Measurements from ENCODE around the gene CCDC78.
A peak's percentile ranks its signal among the peaks of the same experiment; 100 is the strongest.

The CCDC78 gene

DNA sequence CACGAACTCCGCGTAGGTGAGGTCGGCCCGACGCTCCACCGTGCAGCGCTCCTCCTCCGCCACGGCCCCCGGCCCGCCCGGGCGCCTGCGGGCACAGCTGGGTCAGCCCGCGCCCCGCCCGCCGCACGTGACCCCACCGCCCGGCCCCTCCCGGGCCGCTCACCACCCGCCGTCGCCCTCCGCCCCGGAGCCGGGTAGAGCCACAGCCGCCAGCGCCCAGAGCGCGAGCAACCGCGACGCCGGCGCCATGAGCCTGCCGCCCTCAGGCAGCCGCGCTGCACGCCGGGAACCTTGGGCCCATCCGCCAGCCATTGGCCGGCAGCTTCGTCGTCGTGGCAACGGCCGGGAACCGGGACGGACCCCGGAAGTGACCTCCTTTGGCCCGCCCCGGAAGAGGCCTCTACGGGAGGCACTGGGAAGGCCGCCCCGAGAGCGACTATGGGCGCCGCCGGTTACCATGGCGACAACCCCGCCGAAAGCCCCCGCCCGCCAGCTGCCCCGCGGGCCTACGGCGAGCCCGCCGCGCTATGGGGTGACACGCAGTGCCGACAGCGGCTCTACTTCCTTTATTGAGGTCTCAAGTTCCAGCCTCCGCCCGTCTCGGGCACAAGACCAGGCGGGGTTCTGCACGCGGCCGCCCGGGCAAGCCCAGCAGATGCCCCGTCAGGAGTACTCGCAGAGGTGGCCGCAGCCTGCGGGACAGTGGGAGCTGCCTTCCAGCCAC is 42.0 kb downstream of the CCDC78 start, which contains the start of gene JMJD8:
TSS of gene JMJD8 (minus strand) at position 264 of the 724 bp plus-strand sequence. CDS start at position 249, 15 bp downstream.
- H3K27ac ChIP-seq (replicated peaks; ENCODE audit: low read length), result peak within 1 kb of the TSS; percentile 72
- H2AFZ ChIP-seq (ENCODE audit: low read length), result peak within 1 kb of the TSS; percentile 49
- H3K18ac ChIP-seq (ENCODE audit: low read length), result peak within 1 kb of the TSS; percentile 91
- H4K8ac ChIP-seq (ENCODE audit: low read depth, low read length), result peak within 1 kb of the TSS; percentile 92
- H2AK5ac ChIP-seq (ENCODE audit: low read depth, low read length), result peak within 1 kb of the TSS; percentile 100
- H3K4ac ChIP-seq (ENCODE audit: low read length), result peak within 1 kb of the TSS; percentile 98
- H3K4me1 ChIP-seq (ENCODE audit: control insufficient read depth in 2 of 2, insufficient read depth in 1 of 2, low read depth in 1 of 2, low read length in 2 of 2), result peaks cover 7 to 18% of the 10 kb centered on the region in 2 donors
- H3K9ac ChIP-seq (ENCODE audit: low read depth, low read length, poor library complexity), result peak within 1 kb of the TSS; percentile 100
- H3K4me2 ChIP-seq (ENCODE audit: insufficient read depth, low read length, poor library complexity, severe bottlenecking), result peak within 1 kb of the TSS; percentile 89
- peaks cover 43 to 66% of the 10 kb centered on the region in 2 donors for H3K36me3 ChIP-seq (replicated peaks in 1 of 2; ENCODE audit: control insufficient read depth in 2 of 2, insufficient read depth in 2 of 2, low read length in 2 of 2)
- peak within 1 kb of the TSS; percentile 85 for H4K91ac ChIP-seq (ENCODE audit: low read depth, low read length, poor library complexity)
- peaks cover 38% of the 10 kb centered on the region for H3K79me1 ChIP-seq (ENCODE audit: low read depth, low read length)
- peak within 1 kb of the TSS; percentile 50 to 94 for H3K4me3 ChIP-seq (ENCODE audit: low read length in 2 of 2)
- WGBS, 2 donors (ENCODE audit: extremely low coverage in 2 of 2, insufficient read length in 2 of 2, insufficient replicate concordance in 1 of 2), result no CpG with 5 or more reads among the region's 91 CpGs
- DNase-seq (ENCODE audit: low spot score), result peak; percentile 88
- H2BK5ac ChIP-seq (ENCODE audit: low read length), result peak within 1 kb of the TSS; percentile 88
- H2BK120ac ChIP-seq (ENCODE audit: low read depth, low read length), result no peak within 1 kb of the TSS
- peak within 1 kb of the TSS; percentile 71 for H3K14ac ChIP-seq (ENCODE audit: low read length)
- no peaks in the 10 kb centered on the region for H3K27me3 ChIP-seq (ENCODE audit: control insufficient read depth in 3 of 3, insufficient read depth in 3 of 3, low read depth in 1 of 3, low read length in 3 of 3)
- H3K23ac ChIP-seq (ENCODE audit: low read depth, low read length, poor library complexity), result peak within 1 kb of the TSS; percentile 99
- peaks cover 0 to 2% of the 10 kb centered on the region in 2 donors for H3K9me3 ChIP-seq (replicated peaks in 1 of 2; ENCODE audit: control insufficient read depth in 2 of 2, insufficient read depth in 1 of 2, low read depth in 1 of 2, low read length in 2 of 2)
- peak within 1 kb of the TSS; percentile 73 for H2BK12ac ChIP-seq (ENCODE audit: low read length)
- H2BK15ac ChIP-seq (ENCODE audit: low read length), result peak within 1 kb of the TSS; percentile 67

DNA sequence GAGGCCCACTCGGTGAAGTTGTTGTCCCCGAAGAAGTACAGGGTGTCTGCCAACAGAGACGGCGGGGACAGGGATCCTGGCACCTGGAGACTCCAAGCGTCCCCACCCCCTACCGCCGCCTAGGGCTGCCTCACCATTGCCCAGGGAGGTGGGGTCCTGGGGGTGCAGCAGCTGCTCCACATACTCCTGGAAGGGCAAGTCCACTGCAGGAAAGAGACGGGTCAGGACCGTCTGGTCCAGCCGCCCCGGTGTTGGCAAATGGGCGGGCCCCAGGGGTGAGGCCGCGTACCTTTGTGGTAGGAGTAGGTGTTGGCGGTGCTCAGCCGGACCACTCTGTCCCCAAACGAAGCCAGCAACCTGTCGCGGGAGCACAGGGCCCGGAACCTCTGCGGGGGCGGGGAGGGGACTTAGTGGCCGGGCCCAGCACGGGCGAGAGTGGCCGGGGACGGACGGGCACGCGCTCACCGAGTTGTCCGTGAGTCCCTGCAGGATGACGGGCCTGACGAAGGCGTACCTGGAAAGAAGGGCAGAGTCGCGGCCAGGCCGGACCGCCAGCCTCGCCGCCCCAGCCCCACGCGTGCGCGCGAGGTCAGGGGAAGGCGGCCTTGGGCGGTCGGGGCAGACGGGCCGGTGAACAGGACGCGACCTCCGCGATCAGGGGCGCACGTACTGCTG is 42.7 kb downstream of the CCDC78 start:
- Histone ChIP-seq H3K4me2 (ENCODE audit: insufficient read depth, low read length, poor library complexity, severe bottlenecking) (peak overlapping the region; percentile 89), H2BK12ac (ENCODE audit: low read length) (peak overlapping the region; percentile 73), H2AK5ac (ENCODE audit: low read depth, low read length) (peak overlapping the region; percentile 99), H3K9ac (ENCODE audit: low read depth, low read length, poor library complexity) (peak overlapping the region; percentile 100), H3K9me3 (replicated peaks in 1 of 2; ENCODE audit: control insufficient read depth in 2 of 2, insufficient read depth in 1 of 2, low read depth in 1 of 2, low read length in 2 of 2) (peaks cover 0 to 2% of the 10 kb centered on the region in 2 donors), H3K23ac (ENCODE audit: low read depth, low read length, poor library complexity) (peak overlapping the region; percentile 99), H3K36me3 (replicated peaks in 1 of 2; ENCODE audit: control insufficient read depth in 2 of 2, insufficient read depth in 2 of 2, low read length in 2 of 2) (peaks cover 43 to 66% of the 10 kb centered on the region in 2 donors), H3K4ac (ENCODE audit: low read length) (peak overlapping the region; percentile 98), H2AFZ (ENCODE audit: low read length) (no peak overlapping the region), H3K14ac (ENCODE audit: low read length) (peak overlapping the region; percentile 71), H3K4me3 (ENCODE audit: low read length in 2 of 2) (peak overlapping the region; percentile 50 to 94), H3K27me3 (ENCODE audit: control insufficient read depth in 3 of 3, insufficient read depth in 3 of 3, low read depth in 1 of 3, low read length in 3 of 3) (no peaks in the 10 kb centered on the region), H2BK120ac (ENCODE audit: low read depth, low read length) (no peak overlapping the region), H3K27ac (replicated peaks; ENCODE audit: low read length) (no peak overlapping the region), H2BK15ac (ENCODE audit: low read length) (peak overlapping the region; percentile 67), H4K8ac (ENCODE audit: low read depth, low read length) (peak overlapping the region; percentile 65), H2BK5ac (ENCODE audit: low read length) (peak overlapping the region; percentile 88), H3K4me1 (ENCODE audit: control insufficient read depth in 2 of 2, insufficient read depth in 1 of 2, low read depth in 1 of 2, low read length in 2 of 2) (peaks cover 7 to 21% of the 10 kb centered on the region in 2 donors), H3K79me1 (ENCODE audit: low read depth, low read length) (peaks cover 36% of the 10 kb centered on the region), H3K18ac (ENCODE audit: low read length) (peak overlapping the region; percentile 91), H4K91ac (ENCODE audit: low read depth, low read length, poor library complexity) (peak overlapping the region; percentile 85)
- WGBS, 2 donors (ENCODE audit: extremely low coverage in 2 of 2, insufficient read length in 2 of 2, insufficient replicate concordance in 1 of 2), result no CpG with 5 or more reads among the region's 57 CpGs
- DNase-seq (ENCODE audit: low spot score), result no peak

DNA sequence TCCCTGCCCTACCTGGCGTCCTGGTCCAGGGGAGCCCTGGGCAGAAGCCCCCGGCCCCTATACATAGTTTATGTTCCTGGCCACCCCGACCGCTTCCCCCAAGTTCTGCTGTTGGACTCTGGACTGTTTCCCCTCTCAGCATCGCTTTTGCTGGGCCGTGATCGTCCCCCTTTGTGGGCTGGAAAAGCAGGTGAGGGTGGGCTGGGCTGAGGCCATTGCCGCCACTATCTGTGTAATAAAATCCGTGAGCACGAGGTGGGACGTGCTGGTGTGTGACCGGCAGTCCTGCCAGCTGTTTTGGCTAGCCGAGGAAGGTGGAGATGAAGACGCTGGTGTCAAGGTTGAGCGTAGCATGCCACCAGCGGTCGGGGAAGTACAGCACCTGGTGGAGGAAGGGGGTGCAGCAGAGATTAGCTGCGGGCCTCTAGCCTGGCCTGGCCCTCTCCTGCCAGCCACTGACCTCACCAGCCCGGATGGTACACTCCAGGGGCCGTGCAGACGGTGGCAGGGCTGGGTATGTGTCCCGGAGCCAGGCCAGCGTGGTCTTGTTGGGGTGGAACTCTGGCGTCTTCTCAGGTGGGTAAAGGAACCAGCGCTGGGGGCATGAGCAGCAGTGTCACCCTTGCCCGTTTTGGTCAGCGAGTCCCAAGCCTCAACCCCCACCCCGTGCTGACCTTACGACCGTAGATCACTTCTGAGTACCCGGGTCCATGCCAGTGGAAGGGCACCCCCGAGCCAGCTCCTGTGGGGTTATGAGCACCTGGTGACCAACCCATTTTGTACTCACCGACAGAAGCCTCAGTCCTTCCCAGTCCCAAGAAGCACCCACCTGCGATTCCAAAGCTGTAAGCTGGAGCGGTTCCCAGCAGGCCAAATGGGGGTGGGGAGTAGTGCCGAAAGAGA is 43.5 kb downstream of the CCDC78 start:
- no peak overlapping the region for H4K8ac ChIP-seq (ENCODE audit: low read depth, low read length)
- WGBS, 2 donors (ENCODE audit: extremely low coverage in 2 of 2, insufficient read length in 2 of 2, insufficient replicate concordance in 1 of 2), result no CpG with 5 or more reads among the region's 36 CpGs
- peak overlapping the region; percentile 8 to 50 for H3K4me3 ChIP-seq (ENCODE audit: low read length in 2 of 2)

More for the DNA sequence above, 43.5 kb downstream of the CCDC78 start:
- Histone ChIP-seq H3K36me3 (replicated peaks in 1 of 2; ENCODE audit: control insufficient read depth in 2 of 2, insufficient read depth in 2 of 2, low read length in 2 of 2) (peaks cover 41 to 62% of the 10 kb centered on the region in 2 donors), H2BK15ac (ENCODE audit: low read length) (no peak overlapping the region), H3K27me3 (ENCODE audit: control insufficient read depth in 3 of 3, insufficient read depth in 3 of 3, low read depth in 1 of 3, low read length in 3 of 3) (no peaks in the 10 kb centered on the region), H2BK120ac (ENCODE audit: low read depth, low read length) (no peak overlapping the region), H3K27ac (replicated peaks; ENCODE audit: low read length) (no peak overlapping the region), H3K18ac (ENCODE audit: low read length) (no peak overlapping the region), H4K91ac (ENCODE audit: low read depth, low read length, poor library complexity) (no peak overlapping the region), H2AFZ (ENCODE audit: low read length) (no peak overlapping the region), H3K9ac (ENCODE audit: low read depth, low read length, poor library complexity) (peak overlapping the region; percentile 77), H3K23ac (ENCODE audit: low read depth, low read length, poor library complexity) (peak overlapping the region; percentile 99), H3K4me1 (ENCODE audit: control insufficient read depth in 2 of 2, insufficient read depth in 1 of 2, low read depth in 1 of 2, low read length in 2 of 2) (peaks cover 7 to 21% of the 10 kb centered on the region in 2 donors), H3K9me3 (replicated peaks in 1 of 2; ENCODE audit: control insufficient read depth in 2 of 2, insufficient read depth in 1 of 2, low read depth in 1 of 2, low read length in 2 of 2) (peaks cover 0 to 2% of the 10 kb centered on the region in 2 donors), H3K4me2 (ENCODE audit: insufficient read depth, low read length, poor library complexity, severe bottlenecking) (peak overlapping the region; percentile 89), H3K4ac (ENCODE audit: low read length) (no peak overlapping the region), H2BK12ac (ENCODE audit: low read length) (no peak overlapping the region), H3K79me1 (ENCODE audit: low read depth, low read length) (peaks cover 31% of the 10 kb centered on the region), H3K14ac (ENCODE audit: low read length) (no peak overlapping the region), H2BK5ac (ENCODE audit: low read length) (peak overlapping the region; percentile 88), H2AK5ac (ENCODE audit: low read depth, low read length) (peak overlapping the region; percentile 28)
- DNase-seq (ENCODE audit: low spot score), result no peak

Measured in neuronal stem cell (in vitro differentiated cells).